NCI-H82 treated with DMSO at 0.1 percent for 48 hours (cell line): Measurements from ENCODE around the gene NFKB2.

Source experiments
- DNase-seq: peaks from one replicate; lab custom pipeline; 2025; ENCODE audit not compliant: unreplicated experiment; lab: John Stamatoyannopoulos, UW

NFKB2 gene

DNA sequence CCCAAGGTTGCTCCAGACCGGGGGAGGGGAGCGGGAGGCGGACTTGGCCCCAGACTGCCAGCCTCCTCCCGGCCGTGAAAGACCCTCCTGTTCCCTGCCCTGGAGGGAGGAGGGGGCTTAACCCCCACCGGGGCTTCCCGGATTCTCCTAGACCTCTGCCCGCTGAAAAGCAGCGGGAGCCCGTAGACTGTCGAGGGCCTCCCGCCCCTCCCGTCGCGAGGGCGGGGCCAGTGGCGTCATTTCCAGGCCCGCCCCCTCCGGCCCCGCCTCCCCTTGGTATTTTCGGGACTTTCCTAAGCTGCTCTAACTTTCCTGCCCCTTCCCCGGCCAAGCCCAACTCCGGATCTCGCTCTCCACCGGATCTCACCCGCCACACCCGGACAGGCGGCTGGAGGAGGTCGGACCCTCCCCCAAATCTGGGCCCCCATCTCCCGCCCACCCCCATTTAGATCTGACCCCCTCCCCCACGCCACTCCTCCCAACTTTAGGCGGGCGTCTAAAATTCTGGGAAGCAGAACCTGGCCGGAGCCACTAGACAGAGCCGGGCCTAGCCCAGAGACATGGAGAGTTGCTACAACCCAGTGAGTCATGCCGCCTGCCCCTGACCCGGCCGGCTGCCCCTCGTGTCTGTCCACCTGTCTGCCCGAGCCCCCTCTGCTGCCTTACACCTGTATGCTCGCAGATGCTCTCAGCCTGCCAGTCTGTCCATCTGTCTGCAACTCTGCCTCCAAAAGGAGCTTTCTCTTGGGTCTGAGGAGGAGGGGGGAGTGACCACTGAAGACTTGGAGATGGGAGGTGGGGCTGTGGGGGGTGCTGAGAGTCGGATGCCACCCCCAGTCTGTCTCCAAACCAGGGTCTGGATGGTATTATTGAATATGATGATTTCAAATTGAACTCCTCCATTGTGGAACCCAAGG, at the start of gene NFKB2:
Gene NFKB2 (plus strand): TSS at position 306 of the 917 bp plus-strand sequence. CDS start 255 bp downstream, at position 561.
- DNase-seq: peak; percentile 44

DNA sequence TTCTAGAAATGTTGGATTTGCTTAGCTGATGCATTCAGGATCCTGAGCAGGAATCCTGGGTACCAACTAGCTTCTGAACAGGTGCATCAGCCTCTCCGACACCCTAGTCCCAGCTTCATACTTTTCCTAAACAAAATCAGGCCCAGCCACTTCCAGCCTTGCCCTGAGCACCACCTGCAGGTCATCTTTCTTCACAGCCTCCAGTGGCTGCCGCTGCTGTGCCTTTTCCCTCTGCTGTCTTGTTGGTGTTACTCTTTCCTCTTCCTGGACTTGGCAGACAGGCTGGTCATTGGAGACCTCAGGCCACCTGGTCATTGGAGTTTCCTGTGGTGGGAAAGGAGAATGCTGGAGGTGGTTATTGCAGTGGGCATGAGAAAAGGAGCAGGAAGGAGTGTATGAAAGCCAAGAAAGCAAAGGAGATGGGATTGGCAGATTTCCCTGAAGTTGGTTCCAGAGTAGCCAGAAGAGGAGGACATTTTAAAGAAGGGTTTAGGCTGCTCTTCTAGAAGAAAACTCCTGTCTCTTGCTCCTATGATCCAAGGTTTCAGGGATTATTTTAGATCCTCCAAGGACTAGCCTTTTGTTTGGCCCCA, 48.2 kb upstream of the NFKB2 start:
- DNase-seq: peak; percentile 8

DNA sequence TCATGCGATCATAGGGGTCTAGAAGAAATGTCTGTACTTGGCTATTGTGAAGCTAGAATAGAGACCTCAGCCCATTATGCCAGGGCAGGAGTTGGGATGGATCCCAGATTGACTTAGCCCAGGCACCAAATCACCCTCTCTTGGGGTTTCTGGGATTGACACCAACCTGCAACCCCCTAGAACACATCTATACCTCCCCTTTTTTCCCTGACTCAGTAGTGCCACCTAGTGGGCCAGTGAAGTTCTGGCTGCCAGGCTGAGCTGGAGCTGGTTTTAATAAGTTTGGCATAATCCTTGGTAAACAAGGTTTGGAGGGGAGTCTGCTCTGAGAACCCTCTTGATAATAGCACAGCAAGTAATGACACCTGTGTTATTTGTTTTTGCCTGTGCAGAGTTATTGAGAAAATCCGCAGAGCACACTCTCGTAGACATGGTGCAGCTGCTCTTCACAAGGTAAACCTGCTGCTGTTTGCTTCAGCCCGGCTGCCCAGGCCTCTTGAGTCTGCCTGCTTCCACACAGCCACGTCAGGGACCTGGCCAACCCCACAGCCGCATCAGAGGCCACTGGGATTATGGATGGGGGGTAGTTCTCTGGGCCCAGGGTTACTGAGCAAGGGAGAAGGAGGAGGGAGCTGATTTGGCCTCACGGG, 43.3 kb upstream of the NFKB2 start:
- peak; percentile 4 for DNase-seq

DNA sequence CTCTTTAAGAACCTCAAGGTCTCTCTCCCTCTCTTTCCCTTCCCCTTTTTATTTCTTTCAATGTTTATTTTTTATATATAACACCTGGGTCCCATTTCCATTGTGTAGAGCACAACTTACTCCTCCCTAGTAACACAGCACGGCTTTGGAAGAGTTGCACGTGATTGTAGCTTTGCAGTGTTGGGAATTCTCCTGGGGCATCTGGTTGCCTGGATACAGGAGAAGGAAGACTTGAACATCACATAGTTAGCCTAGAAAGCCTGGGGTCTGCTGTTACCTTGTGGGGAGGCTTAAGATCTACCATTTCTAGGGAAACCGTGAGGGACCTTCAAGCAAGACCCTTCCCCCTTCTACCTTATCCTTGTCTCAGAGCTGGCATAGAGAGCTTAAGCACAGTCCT, 41.1 kb upstream of the NFKB2 start:
- no peak for DNase-seq

GRCh38 chr10:102358712-102359382, 36.7 kb upstream of the NFKB2 start:
- no peak for DNase-seq

GRCh38 chr10:102367441-102367840, 28.1 kb upstream of the NFKB2 start:
- DNase-seq: no peak

- no peak for DNase-seq
These were observed 27.4 kb upstream of the NFKB2 start for GRCh38 chr10:102368077-102368476.

DNA sequence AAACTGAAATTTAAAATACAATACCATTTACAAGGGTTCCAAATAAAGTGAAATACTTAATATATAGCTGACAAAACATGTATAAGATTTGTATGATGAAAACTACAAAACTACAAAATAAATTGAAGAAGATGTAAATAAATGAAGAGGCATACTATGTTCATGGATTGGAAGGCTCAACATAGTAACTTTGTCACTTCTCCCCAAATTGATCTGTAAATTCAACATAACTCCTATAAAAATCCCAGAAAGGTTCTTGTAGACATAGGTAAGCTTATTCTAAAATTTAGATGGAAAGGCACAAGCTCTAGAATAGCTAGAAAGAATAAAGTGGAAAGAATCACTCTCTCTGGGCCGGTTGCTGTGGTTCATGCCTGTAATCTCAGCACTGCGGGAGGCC, 24.2 kb upstream of the NFKB2 start:
- no peak for DNase-seq

DNA sequence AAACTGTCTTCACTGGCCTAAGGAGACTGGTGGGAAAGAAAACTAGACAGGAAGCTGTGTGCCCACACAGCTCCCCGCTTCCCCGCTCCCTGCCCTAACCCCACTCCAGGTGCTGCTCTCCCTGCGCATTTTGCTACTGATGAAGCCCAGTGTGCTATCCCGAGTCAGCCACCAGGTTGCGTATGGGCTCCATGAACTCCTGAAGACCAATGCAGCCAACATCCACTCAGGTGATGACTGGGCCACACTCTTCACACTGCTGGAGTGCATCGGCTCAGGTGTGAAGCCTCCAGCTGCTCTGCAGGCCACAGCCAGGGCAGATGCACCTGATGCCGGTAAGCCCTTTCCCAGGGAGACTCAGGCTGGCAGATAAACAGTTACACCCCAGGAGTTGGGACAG, 20.3 kb upstream of the NFKB2 start:
- DNase-seq: no peak

- DNase-seq: no peak
These were observed 19.6 kb upstream of the NFKB2 start for GRCh38 chr10:102375867-102376266.

- no peak for DNase-seq
These were observed 18.6 kb upstream of the NFKB2 start for GRCh38 chr10:102376901-102377300.

DNA sequence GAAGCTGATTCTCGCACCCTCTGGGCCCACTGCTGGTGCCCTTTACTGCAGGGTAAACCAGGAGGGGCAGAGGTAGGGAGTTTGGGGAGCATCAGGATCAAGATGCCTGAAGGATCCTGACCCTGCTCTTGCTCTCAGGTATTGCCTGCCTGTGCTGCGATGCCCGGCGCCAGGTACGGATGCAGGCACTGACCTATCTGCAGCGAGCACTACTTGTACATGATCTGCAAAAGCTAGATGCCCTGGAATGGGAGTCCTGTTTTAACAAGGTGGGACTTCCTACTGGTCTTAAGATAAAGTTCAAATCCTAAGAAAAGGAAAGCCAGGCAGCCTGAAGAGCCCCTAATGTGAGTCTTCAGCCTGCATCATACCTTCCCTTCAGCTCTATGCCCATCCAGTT, 16.1 kb upstream of the NFKB2 start:
- DNase-seq: no peak

GRCh38 chr10:102381983-102382382, 13.5 kb upstream of the NFKB2 start:
- DNase-seq: no peak

DNA sequence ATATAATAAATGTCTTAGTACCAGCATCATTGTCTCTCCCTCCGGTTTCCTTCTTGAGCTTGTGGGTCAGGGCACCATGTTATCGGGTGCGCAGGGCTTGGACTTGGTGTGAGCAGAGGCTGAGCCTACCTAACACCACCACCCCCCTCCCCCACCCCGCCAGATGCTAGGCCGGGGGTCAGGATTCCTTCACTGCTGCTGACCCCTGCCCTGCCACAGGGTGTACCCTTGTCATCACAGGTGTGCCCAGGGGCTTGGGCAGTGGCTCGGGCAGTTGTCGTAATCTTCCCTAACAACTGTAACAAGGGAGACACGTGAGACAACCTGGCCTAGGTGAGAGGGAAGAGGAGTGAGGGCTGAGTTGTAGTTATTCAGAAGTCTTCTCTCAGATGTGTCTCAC, 12.6 kb upstream of the NFKB2 start:
- DNase-seq: no peak

DNA sequence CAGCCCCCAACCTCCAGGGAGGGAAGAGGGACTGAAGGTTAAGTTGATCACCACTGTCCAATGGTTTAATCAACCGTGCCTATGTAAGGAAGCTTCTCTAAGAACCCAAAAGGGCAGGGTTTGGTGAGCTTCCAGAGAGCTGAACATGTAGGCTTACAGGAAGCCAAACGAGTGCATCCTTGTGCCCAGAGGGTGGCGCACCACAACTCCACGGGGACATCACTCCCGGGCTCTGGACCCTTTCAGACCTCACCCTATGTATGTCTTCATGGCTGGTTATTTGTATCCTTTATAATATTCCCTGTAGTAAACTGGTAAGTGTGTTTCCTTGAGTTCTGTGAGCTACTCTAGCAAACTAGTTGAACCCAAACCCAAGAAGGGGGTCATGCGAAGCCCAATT, 11.5 kb upstream of the NFKB2 start:
- DNase-seq: no peak

GRCh38 chr10:102384606-102385429, 10.7 kb upstream of the NFKB2 start:
- DNase-seq: no peak

DNA sequence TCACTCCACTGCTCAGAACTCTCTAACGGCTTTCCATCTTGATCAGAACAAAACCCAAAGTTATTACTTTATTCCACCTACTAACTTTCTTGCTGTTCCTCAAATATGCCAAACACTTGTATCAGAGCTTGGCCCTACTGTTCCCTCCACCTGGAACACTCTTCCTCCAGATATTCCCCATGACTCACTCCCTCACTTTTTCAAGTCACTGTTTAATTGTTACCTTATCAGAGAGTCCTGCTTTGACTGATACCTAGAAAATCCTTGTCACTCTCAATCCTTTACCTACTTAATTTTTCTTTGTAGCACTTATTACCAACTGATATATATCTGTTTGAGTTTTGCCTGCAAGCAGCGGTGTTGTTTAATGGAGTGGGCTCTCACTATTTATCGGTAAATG, 5.6 kb upstream of the NFKB2 start:
- no peak for DNase-seq

DNA sequence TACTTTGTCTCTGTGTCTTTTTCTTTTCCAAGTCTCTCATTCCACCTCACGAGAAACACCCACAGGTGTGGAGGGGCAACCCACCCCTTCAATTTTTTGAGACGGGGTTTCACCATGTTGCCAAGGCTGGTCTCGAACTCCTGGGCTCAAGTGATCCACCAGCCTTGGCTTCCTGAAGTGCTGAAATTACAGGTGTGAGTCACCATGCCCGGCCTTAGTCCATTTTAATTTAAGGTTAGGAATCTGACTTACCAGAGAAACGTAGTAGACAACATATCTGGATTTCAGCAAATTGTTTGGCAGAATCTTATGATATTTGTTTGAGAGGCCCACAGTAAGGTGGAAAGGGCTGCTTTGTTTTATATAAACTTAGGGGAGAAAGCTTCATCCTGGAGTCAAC, 3.2 kb upstream of the NFKB2 start:
- no peak for DNase-seq

GRCh38 chr10:102393411-102394078, 2.0 kb upstream of the NFKB2 start:
- peak; percentile 56 for DNase-seq
